ENCODE results near the gene SLC23A2.
"Not testable (repeated sequence)": the region's sequence is repeated elsewhere in the genome, so short reads cannot be mapped to it uniquely, and the experiment has no call there.

The SLC23A2 gene

DNA sequence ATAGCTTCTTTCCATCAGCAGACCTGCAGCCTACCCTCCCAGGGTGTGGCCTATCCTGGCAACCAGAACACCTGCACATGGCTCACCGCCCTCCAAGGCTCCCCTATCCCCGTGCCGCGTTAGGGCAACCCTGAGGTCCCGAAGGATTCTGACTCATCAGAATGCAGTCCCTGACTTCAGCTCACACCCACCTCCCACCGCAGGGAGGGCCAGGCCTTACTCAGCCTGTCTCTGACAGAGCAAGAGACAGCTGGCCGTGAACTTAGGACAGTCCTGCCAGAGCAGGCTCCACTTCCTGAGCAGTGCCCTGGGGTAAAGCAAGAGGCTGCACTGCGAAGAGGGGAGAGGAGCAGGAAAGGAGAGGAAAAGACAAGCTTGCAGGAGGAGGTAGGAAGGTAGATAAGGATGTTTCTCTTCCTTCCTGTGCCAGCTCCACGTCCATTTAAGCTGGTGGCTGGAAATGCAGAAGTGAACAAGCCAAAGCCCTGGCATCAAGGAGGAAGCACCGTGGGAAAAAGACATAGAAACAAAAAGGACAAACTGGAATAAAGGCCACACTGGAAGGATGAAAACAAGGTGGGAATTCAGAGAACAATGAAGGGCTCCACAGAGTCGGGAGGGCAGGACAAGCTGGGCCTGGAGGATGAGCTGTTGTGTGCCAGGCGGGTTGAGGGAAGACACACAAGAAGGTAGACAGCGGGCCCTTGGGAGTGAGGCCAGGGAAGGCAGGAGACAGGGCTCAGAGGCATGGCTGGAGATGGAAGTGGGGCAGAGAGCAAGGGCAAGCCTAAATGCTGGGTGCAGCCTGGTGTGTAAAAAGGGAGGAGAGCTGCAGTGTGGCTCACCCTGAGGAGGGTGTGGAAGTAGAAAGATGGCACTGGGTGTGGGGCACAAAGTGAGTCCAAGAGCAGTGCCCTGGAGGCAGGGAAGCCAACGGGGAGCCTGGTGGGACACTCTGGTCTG is 102.7 kb downstream of the SLC23A2 start:
- DNase-seq = no peak

DNA sequence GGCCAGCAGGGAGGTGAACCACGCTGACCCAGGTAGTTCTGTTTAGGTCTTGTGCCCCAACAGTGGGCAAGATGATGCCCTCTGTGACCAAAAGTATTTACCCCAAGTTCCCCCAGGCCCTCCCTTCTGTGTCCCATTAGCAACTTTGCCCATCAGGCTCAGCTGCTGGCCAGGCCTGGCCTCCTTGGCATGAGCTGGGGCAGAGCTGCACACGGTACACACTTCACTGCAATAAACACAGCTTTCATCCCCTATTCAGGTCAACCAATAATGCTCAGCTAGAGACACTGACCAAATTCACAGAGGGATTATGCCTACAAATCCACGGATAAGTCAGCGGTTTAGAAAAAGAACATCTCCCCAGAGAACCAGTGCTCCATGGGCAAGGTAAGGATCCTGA is 103.7 kb downstream of the SLC23A2 start:
- DNase-seq = no peak

DNA sequence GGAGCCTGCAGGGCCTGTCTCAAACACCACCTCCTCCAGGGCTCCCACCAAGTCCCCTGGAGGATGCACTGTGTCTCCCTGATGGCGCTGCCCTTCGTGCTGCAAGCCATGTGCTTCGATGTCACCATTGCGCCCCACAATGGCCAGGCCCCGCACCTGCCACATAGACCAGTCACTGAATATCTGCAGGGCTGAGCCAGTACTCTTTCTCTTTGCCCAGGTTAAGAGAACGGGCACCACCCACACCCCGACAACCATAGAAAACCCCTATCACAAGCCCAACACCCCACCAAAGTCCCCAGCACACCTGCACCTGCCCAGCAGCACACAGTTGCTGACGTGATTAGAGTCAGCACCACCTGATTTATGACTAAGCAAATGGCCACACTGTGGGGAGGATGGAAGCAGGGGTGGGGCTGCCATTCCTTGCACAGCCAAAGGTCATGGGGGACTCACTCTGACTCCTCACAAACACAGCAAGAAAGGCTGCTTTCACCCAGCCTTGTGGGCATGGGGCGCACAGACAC is 104.3 kb downstream of the SLC23A2 start:
- no peak for DNase-seq

DNA sequence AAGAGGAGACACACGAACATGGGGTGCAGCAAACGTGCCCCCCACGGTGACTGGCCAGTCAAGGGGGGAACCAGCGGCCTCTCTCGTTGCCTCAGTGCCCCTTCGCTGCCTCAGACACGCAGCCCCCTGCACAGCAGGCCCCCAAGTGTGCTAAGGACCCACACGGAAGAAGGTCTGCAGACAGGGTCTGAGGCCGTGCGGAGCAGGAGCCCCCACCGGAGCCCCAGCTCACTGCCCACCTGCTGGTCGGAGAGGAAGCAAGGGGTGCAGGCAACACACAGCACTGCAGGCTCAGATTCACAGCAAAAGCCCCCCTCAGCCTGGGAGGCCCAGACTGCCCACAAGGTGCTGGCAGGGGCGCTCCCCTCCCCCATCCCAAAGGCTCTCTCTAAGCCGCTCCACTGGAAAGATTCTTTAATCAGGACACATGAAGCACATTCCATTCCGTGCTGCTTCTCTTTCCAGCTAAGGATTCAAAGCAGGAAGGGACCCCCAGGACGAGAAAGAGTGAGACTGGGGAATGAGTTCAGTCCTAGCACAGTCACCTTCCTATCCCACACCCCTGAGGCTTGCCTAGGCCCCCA is 105.1 kb downstream of the SLC23A2 start:
- DNase-seq = no peak

DNA sequence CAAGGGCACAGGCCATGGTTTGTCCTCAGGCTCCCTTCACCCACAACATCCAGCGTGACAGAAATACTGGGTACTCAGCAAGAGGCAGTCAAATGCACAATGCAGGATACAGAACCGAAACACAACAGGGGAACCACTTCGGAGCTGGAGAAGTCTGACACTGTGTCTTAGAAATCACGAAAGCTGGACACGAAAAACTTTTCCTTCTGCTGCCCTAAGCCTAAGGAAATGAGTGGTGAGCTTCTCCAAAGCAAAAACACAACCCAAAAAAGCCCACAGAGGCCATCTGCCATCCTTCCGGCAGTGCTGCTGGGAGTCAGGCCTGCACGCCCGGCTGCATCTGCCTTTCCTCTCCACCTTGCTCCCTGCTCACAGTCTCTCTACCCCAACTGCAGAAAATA is 106.3 kb downstream of the SLC23A2 start:
- no peak for DNase-seq

DNA sequence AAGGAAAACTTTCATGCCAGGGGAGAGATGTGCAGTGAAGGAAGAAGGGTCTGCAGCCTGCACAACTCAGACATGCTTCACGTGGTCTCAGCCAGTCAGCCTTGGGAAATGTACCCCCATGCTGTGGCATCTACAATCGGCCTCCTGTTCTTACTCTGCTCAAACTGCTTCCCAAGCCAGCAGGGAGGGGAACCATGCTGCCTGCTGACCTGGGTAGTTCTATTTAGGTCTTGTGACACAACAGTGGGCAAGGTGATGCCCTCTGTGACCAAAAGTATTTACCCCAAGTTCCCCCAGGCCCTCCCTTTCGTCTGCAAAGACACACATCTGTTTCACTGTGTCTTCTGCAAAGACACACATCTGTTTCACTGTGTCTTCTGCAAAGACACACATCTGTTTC is 106.9 kb downstream of the SLC23A2 start:
- no peak for DNase-seq

DNA sequence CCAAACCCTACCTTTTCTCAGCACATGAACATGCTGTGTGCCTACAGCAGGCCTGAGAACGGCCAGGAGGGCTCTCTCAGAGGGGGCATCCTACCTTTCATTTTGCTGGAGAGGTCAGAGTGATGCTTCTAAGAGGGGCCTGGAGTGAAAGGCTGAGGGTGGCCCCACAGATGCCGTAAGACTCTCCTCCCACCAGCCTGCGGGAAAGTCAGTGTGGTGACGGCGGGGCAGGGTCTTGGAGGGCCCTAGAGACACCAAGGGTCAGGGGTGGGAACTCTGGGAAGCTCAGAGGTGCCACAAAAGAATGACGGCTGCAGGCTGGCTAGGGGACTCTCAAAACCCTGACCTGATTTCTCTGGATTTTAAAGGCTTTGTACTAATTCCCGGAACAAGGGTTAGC is 107.6 kb downstream of the SLC23A2 start:
- DNase-seq = no peak

DNA sequence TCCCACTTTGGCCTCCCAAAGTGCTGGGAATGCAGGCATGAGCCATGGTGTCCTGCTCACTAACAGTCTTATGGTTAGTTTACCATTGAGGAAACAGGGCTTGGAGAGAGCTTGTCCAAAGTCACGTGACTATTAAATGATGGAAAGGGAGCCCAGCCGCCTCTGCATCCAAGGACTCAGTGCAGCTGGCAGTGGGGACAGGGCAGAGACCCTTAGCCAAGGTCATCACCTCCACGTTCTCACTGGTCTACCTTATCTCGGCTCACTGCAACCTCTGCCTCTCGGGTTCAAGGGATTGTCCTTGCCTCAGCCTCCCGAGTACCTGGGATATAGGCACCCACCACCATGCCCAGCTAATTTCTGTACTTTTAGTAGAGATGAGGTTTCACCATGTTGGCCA is 109.3 kb downstream of the SLC23A2 start:
- DNase-seq = no peak

DNA sequence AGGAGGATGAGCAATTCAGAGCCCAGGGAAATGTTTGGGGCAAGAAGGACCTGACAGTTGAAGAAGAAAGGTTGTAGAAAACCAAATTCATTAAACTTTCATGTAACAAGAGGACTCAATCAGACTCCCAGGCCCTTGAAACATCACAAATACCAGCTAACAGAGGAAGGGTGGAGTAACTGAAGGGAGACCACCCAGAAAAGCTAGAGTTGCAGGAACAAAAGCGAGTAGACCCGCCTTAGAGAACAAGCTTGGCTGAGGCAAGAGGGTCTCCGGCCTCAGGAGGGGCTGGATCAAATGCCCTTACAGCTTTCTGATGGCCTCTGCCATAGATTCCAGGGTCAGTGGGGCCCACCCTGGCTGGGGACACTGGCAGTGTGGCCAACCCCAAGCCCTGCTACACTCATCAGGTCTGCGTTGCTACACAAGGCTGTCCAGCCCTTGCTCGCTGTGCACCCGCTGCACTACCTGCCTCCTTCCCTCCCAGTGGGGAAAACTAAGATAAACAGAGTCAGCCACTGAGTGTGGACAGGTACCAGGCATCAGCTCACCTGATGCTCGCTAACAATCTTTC is 110.0 kb downstream of the SLC23A2 start:
- no peak for DNase-seq

DNA sequence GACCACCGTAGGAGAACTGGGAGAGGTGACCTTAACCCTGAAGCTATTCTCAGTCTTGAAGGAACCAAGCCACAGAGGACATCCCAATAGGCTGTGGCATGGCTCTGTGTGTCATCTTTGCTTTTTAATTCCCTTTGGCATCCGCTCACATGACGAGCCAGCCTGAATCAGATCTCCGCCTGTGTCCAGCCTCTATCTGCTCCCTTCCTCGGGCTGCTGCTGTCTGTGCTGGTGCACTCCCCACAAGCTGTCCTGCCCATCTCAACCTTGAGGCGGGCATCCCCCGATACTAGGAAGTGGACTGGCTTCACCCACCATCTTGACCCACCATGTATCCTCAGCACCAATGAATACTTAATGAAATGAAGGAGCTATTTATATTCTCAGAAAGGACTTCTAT is 111.9 kb downstream of the SLC23A2 start:
- DNase-seq = no peak

DNA sequence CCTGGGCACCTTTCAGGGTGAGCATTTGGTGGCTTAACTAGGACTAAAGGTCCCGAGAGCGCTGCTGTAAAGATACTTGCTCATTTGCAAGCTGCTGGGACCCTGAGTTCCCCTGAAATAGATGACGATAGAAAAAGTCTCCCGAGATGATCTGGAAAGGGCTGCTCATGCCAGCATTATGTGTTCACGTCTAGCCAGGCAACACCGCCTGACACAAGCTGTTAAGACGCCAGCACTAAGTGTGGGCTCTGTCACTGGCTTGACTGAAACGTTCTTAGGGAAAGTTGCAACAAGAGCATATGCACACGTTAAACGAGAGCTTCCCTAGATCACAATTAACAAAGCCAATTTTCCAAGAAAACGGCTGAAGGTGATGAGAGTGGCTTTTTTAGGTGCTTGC is 113.7 kb downstream of the SLC23A2 start:
- no peak for DNase-seq

DNA sequence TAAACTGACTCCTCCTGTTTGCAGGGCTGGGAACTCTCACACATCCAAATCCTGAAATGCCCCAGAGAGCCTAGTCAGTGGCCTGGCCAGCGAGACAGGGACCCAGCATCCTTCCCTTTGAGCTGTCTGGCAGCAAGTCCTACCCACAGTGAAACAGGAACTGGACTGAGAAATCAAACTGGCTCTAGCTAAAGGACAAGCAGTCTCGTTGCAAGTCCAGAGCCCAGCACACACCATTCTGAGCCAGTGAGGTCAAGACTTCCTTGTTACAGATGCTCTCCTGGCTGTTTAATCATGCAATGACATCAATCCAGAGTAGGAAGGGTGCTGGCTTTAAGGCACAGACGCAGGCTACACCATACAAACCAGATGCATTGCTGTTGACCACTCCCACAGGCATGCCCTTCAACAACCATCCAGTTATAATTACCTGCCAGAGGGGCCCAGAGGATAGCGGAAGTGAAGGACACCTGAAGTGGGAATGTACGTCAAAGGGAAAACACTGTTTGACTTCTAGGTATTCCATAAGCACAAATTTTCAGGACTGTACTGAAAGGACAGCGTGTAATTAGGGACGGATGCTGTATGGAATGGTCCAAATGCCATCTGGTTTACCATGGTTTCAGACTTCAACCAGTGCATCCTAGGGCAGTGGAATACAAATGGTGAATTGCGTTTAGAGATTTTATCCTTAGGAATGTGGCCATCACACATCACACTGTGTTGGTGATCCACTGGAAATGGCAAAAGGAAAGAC is 114.4 kb downstream of the SLC23A2 start:
- DNase-seq = no peak

DNA sequence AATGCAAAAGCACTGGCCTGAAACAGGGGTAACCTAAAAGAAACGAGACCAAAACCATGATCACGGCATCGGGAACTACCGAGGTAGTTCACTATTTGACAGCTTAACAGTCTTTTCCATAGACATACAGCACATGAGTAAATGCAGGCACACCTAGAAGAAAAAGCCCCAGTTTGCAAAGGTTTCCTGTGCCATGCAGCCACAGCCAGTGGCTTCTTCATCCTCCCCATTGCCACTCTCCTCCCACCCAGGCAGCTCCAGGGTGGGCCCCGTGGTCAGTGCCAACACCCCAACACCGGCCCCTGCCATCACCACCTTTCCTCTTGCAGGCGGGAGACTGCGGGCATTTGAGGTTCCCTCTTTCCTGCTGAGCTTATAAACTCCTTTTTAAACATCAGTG is 115.4 kb downstream of the SLC23A2 start:
- no peak for DNase-seq

DNA sequence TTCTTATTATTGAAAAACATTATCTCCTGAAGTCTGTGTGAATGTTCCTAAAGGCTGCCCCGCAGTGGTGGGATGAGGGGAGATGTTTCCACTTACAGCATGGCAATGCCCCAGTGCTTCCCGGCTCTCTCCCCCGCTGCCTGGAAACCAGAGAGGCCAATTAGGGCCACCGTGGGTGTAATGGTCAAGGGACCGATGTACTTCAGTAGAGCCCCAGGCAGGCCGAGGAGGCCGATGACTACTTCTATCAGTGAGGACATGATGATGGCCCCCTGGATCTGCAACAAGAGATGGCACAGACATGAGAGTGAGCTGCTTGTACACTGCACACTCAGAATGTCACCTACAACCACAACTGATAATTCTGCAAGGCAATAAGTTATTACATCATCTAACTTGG is 117.8 kb downstream of the SLC23A2 start:
- DNase-seq = no peak

DNA sequence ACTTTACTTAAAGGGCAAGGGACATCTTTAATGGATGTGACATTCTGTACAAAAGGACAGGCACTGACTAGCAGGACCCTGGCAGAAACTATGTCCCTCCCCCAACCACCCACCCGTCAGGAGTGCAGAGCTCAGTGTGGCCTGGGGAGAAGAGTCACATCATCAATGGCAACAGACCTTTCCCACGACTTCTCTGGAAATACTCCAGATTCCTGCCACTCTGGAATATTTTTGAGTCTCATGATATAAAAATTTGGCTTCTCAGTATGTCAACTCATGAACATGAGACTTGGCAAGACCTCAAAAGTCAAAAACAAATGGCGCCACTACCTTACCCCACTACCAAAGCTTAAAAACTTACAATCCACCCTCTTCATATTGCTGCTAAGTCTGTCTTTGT is 118.3 kb downstream of the SLC23A2 start:
- DNase-seq = no peak

DNA sequence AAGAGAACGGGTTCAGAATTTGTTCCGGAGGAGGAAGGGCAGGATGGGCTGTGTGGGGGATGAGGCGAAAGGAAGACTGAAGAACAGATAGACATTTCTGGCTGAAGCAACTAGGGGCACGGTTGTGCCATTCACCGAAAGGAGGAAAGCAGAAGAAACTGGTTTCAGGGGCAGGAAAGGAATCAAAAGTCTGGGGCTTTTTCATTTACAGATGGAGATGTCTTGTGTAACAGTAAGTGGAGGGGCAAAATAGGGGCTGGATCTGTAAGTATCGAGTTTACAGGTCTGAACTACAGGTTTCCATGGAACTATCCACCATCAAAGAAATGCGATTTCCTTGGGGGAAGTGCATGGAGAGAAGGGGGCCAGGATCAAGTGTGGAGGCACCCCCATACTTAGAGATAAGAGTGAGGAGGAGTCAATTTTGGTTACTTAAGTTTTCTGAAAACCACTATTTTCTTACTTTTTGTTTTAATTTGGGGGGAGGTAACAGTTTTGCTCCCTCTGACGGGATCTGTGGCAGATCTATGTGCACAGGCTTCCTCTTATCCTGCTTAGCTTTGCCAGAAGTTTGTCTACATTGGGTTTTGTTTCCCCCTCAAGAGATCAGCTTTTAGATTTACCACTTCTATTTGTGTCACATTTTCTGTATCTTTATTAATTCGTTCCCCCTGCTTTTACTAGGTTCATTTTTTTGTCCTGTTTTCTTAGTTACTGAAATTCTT is 120.1 kb downstream of the SLC23A2 start:
- no peak for DNase-seq

DNA sequence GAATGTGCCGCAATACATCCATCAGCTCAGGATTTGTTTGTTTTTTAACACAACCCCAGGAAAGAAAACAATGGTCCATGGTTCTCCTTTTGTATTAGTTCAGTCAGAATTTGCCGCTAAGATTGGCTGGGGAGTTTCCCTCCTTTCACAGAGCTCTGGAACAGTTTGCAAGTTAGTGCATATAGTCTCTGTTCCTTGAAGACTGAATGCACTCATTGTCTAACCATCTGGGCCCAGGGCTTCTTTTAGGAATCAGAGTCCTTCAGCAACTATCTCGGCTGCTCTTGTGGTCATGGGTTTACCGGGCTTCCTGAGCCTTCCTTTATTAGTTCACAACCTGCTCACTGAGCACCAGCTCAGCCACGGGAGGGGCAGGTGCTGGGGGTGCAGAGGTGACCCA is 121.3 kb downstream of the SLC23A2 start:
- no peak for DNase-seq

DNA sequence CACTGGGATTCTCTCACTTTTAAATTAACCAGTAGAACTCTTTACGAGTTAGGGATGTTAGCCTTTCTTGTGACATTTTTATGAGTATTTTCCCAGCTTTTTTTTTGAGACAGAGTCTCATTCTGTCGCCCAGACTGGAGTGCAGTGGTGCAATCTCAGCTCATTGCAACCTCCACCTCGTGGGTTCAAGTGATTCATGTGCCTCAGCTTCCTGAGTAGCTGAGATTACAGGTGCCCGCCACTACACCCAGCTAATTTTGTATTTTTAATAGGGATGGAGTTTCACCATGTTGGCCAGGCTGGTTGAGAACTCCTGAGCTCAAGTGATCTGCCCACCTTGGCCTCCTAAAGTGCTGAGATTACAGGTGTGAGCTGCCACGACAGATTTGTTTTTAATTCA is 123.2 kb downstream of the SLC23A2 start:
- DNase-seq = not testable (repeated sequence)

DNA sequence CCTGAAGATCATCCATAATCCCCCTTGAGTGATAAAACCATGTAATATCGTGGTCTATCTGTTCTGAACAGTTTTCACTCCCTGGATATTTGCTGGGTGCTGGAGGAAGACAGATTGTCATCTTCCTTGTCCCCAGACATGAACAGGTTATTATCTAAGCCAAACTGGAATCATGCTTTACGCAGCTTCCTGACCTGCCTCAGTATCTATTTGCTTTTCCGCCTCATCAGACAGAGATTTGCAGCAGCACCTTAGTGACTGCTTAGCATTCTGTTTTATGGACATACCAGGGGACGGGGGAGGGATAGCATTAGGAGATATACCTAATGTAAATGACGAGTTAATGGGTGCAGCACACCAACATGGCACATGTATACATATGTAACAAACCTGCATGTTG is 124.6 kb downstream of the SLC23A2 start:
- DNase-seq = no peak

DNA sequence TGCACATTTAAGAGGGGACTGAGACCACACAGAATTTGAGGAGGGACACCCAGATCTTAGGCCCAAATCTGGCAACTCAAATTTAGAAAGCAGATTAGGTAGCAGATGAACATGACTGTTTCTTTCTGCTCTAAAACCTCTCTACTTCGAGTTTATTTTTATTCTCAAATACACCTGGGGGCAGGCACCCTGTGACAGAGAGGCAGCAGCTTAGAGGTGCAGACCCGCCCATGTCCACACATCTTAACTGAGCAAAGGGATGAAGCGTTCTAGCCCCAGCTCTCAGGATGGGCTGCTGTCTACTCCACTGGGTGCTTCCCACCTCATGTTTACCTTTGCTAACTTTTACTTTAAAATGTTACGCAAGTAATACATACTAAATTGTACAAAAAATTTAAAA is 125.0 kb downstream of the SLC23A2 start:
- no peak for DNase-seq

DNA sequence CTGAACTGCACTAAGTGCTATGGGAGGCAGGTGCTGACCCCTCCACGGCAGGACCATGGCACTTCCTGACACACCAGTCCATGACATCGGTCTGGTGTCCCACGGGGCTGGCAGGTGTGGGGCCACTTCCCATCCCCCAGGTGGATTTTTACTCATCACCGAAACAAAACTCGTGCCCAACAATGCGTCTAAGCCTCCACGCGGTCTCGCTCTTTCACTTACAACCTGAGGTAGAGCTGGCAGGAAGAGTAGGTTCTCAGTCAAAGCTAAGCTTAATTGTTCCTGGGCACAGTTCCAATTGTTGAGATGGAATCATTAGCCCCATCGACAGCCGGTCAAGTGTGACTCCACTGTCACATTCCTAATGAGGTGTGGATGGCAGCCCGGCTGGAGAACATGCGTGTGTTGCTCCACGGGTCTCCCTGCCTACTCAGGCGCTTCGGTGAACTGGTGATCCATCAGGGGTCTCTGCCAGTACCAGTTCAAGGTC is 125.7 kb downstream of the SLC23A2 start:
- DNase-seq = no peak

DNA sequence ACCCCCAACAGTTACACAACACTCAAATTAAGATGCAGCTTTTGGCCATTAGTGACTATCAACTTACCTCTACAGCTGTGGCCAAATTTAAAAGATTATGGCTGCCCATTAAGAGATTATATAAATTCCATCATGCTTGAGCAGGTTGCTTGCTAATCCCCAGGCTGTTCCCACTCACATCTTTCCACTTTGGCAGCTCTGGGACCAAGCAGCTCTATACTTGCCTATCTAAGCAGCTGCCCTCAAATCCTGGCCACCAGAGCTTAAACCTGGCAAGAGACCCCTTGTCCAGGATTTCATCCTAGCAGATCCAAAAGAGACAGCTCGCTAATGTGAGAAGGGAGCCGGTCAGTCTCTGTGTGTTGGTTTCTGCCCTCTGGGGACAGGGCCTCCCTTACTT is 127.9 kb downstream of the SLC23A2 start:
- DNase-seq = no peak
